K562 (cell line): ENCODE data around the gene B9D2. TPM values are rescaled to one million over a fixed set of nuclear protein-coding genes. Genes with fewer than 3 reads are reported as not detected.

Experiments used
- CBFA2T3 ChIP-seq: fragments of 450-650 bp; IDR thresholded peaks from 2 replicates; pipeline ENCODE4 v1.6.1; 2017
- ESRRA ChIP-seq: fragments of 450-650 bp; IDR thresholded peaks from 2 replicates; pipeline ENCODE4 v1.6.1; 2014; ENCODE audit warnings: low read depth, mild to moderate bottlenecking, moderate library complexity, borderline replicate concordance
- EWSR1 ChIP-seq: fragments of 450-650 bp; IDR thresholded peaks from 2 replicates; pipeline ENCODE4 v1.6.1; 2018; ENCODE audit warnings: borderline replicate concordance, mild to moderate bottlenecking, low read depth, moderate library complexity; ENCODE audit not compliant: partially characterized antibody
- IRF9 ChIP-seq: fragments of 450-650 bp; IDR thresholded peaks from 2 replicates; pipeline ENCODE4 v1.6.1; 2016; ENCODE audit warnings: missing biosample characterization, missing genetic modification characterization
- KAT7 ChIP-seq: sonication (generic); formaldehyde crosslinking; IDR thresholded peaks from 2 replicates; pipeline ENCODE4 v1.8.0; 2022; ENCODE audit warnings: missing genetic modification reagents, mild to moderate bottlenecking, borderline replicate concordance
- MXI1 ChIP-seq: IDR thresholded peaks from 2 replicates; pipeline ENCODE4 v1.6.1; 2011; ENCODE audit warnings: low read depth, mild to moderate bottlenecking, improper control_type of control experiment, low read length
- NFRKB ChIP-seq: fragments of 450-650 bp; IDR thresholded peaks from 2 replicates; pipeline ENCODE4 v1.6.1; 2016; ENCODE audit warnings: low read depth
- NKRF ChIP-seq: fragments of 450-650 bp; IDR thresholded peaks from 2 replicates; pipeline ENCODE4 v1.6.1; 2016; ENCODE audit warnings: borderline replicate concordance
- NR4A1 ChIP-seq, 2 experiments: fragments of 250-450 bp in 1 of 2; fragments of 450-650 bp in 1 of 2; sonication (Bioruptor Pico) in 1 of 2; IDR thresholded peaks; 2 replicates each; pipeline versions ENCODE4 v1.4.0 to v1.6.1; 2016 to 2020; ENCODE audit warnings: mild to moderate bottlenecking in 2 of 2, missing compliant biosample characterization in 1 of 2, missing genetic modification characterization in 1 of 2, moderate library complexity in 1 of 2
- NRF1 ChIP-seq, 2 experiments: fragments of 450-650 bp; IDR thresholded peaks in 1 of 2; conservative IDR thresholded peaks in 1 of 2; 2 replicates each; pipeline ENCODE4 v1.6.1; 2014; ENCODE audit warnings: mild to moderate bottlenecking in 2 of 2
- PCBP1 ChIP-seq: fragments of 200-400 bp; formaldehyde crosslinking; IDR thresholded peaks from 2 replicates; pipeline ENCODE4 v1.6.1; 2018; ENCODE audit warnings: mild to moderate bottlenecking, low read depth, low read length; ENCODE audit not compliant: poor library complexity, severe bottlenecking
- RBM17 ChIP-seq: fragments of 200-400 bp; formaldehyde crosslinking; IDR thresholded peaks from 2 replicates; pipeline ENCODE4 v1.6.1; 2017; ENCODE audit warnings: low read depth, mild to moderate bottlenecking, low read length, borderline replicate concordance
- TRIM24 ChIP-seq, 2 experiments: fragments of 450-650 bp; IDR thresholded peaks; 2 replicates each; pipeline ENCODE4 v1.6.1; 2016
- TRIM25 ChIP-seq: fragments of 450-650 bp; IDR thresholded peaks from 2 replicates; pipeline ENCODE4 v1.7.0; 2016; ENCODE audit warnings: borderline replicate concordance
- polyA plus RNA-seq, 8 experiments: library from polyadenylated mRNA; depleted of rRNA in 4 of 8; stranded (reverse) in 5 of 8; unstranded in 3 of 8; fragments of >200 nt; fragmentation: Nextera tagmentation in 2 of 8; fragmentation: Illumina TruSeq in 1 of 8; extraction: Ambion mirVana in 2 of 8; extraction: Trizol in 1 of 8; gene quantifications; 2 replicates each; pipeline versions ENCODE4 v1.2.1 to v1.2.3, GENCODE V29; 2011 to 2014; ENCODE audit warnings: inconsistent platforms in 1 of 8, missing spikeins in 1 of 8
- total RNA-seq, 7 experiments: library from RNA; depleted of rRNA in 6 of 7; stranded (reverse); fragments of >200 nt in 6 of 7; fragmentation: Illumina TruSeq in 2 of 7; extraction: Trizol in 2 of 7; gene quantifications; 2 replicates each; pipeline versions ENCODE4 v1.2.1 to v1.2.3, GENCODE V29; 2011 to 2021; ENCODE audit warnings: low replicate concordance in 1 of 7
- TF ChIP-seq, protein P1 (sequence below): fragments of 450-650 bp; IDR thresholded peaks from 2 replicates; pipeline ENCODE4 v1.6.1; 2017; ENCODE audit warnings: antibody characterized with exemption
- TF ChIP-seq, protein P2 (sequence below): fragments of 450-650 bp; formaldehyde crosslinking; IDR thresholded peaks from 2 replicates; pipeline ENCODE4 v1.4.0; 2022; ENCODE audit warnings: missing genetic modification characterization

B9D2 gene
- total and polyA plus RNA-seq, 9 of the 15 experiments (the other 6 are each of a cell fraction or from before 2014, with no cell fraction given), result 0.83 to 6.9 (median 2.8) TPM

GRCh38 chr19:41350735-41351338 is 13.1 kb downstream of the B9D2 start (continued):
- TF ChIP-seq RBM17 (no peak), IRF9 (no peak), KAT7 (CRISPR knock-in tag) (no peak), NKRF (peak; percentile 94), TRIM24 (IDR thresholded peaks at IDR 0.05) (no peak; a peak in 1 of 4 replicates), CBFA2T3 (peak; percentile 74), NR4A1 (CRISPR knock-in tag; IDR thresholded peaks at IDR 0.05) (no peak), NR4A1 (tag; IDR thresholded peaks at IDR 0.05) (no peak), MXI1 (peak; percentile 61; the same call in 1 of the 2 replicates), NRF1 (conservative IDR thresholded peaks at IDR 0.05 in 1 of 2, IDR thresholded peaks at IDR 0.05 in 1 of 2) (0 out of 4 replicates have a peak, but pooled peaks of 1 of the 2 experiments have one; percentile 45), TRIM25 (peak; percentile 97; the same call in 1 of the 2 replicates), PCBP1 (no peak), EWSR1 (no peak), ESRRA (0 out of 2 replicates have a peak, but pooled peaks have one; percentile 29), NFRKB (peak; percentile 61; the same call in 1 of the 2 replicates)
- TF ChIP-seq, protein P1, sequence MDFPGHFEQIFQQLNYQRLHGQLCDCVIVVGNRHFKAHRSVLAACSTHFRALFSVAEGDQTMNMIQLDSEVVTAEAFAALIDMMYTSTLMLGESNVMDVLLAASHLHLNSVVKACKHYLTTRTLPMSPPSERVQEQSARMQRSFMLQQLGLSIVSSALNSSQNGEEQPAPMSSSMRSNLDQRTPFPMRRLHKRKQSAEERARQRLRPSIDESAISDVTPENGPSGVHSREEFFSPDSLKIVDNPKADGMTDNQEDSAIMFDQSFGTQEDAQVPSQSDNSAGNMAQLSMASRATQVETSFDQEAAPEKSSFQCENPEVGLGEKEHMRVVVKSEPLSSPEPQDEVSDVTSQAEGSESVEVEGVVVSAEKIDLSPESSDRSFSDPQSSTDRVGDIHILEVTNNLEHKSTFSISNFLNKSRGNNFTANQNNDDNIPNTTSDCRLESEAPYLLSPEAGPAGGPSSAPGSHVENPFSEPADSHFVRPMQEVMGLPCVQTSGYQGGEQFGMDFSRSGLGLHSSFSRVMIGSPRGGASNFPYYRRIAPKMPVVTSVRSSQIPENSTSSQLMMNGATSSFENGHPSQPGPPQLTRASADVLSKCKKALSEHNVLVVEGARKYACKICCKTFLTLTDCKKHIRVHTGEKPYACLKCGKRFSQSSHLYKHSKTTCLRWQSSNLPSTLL, result 0 out of 2 replicates have a peak, but pooled peaks have one; percentile 21
- TF ChIP-seq, protein P2, sequence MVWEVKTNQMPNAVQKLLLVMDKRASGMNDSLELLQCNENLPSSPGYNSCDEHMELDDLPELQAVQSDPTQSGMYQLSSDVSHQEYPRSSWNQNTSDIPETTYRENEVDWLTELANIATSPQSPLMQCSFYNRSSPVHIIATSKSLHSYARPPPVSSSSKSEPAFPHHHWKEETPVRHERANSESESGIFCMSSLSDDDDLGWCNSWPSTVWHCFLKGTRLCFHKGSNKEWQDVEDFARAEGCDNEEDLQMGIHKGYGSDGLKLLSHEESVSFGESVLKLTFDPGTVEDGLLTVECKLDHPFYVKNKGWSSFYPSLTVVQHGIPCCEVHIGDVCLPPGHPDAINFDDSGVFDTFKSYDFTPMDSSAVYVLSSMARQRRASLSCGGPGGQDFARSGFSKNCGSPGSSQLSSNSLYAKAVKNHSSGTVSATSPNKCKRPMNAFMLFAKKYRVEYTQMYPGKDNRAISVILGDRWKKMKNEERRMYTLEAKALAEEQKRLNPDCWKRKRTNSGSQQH (CRISPR knock-in tag), result 0 out of 2 replicates have a peak, but pooled peaks have one; percentile 19
